Measurements from ENCODE around the gene PFKFB1. TPM values are rescaled to one million over a fixed set of nuclear protein-coding genes. Genes with fewer than 3 reads are reported as not detected.

The PFKFB1 gene
- total and polyA plus RNA-seq, 2 donors (not counting 1 experiment from before 2014, with no cell fraction given): under 0.01 TPM; not detected in 1

GRCh38 chrX:54933150-54933826 is 60.7 kb downstream of the PFKFB1 start:
- no peak overlapping the region for H3K9ac ChIP-seq (ENCODE audit: insufficient read depth, low read length)
- H3K79me2 ChIP-seq (ENCODE audit: control insufficient read depth, insufficient read depth, low read length): no peaks in the 10 kb centered on the region
- no peak for TF ChIP-seq EZH2 (IDR thresholded peaks at IDR 0.05; ENCODE audit: low read length, missing control alignments)
- TF ChIP-seq CTCF (conservative IDR thresholded peaks at IDR 0.05 in 1 of 2, IDR thresholded peaks at IDR 0.05 in 1 of 2; ENCODE audit: low read depth in 1 of 2, low read length in 2 of 2): no peak
- no peak overlapping the region for H2AFZ ChIP-seq (ENCODE audit: low read length)
- no peaks in the 10 kb centered on the region for H3K27me3 ChIP-seq (ENCODE audit: control insufficient read depth, insufficient read depth, low read length)
- DNase-seq (ENCODE audit: low read depth in 2 of 2): no peak
- H3K36me3 ChIP-seq (ENCODE audit: control insufficient read depth, insufficient read depth, low read length): no peaks in the 10 kb centered on the region
- no peak overlapping the region for H3K27ac ChIP-seq (ENCODE audit: insufficient read depth, low read length)
- H3K4me3 ChIP-seq (replicated peaks in 1 of 4; ENCODE audit: control extremely low read depth in 1 of 4, insufficient read depth in 1 of 4, low read depth in 3 of 4, low read length in 4 of 4): no peak overlapping the region
- H3K9me3 ChIP-seq (ENCODE audit: control insufficient read depth, insufficient read depth, low read depth, low read length): no peaks in the 10 kb centered on the region
- H3K4me2 ChIP-seq (ENCODE audit: extremely low read depth, insufficient read depth, low read length): no peak overlapping the region
- H4K20me1 ChIP-seq (ENCODE audit: control insufficient read depth, extremely low read depth, insufficient read depth, low read length): no peaks in the 10 kb centered on the region
- H3K4me1 ChIP-seq (ENCODE audit: control insufficient read depth, extremely low read depth, insufficient read depth, low read length): no peaks in the 10 kb centered on the region

- Histone ChIP-seq H3K27ac (ENCODE audit: insufficient read depth, low read length) (no peak overlapping the region), H3K4me2 (ENCODE audit: extremely low read depth, insufficient read depth, low read length) (no peak overlapping the region), H3K9me3 (ENCODE audit: control insufficient read depth, insufficient read depth, low read depth, low read length) (no peaks in the 10 kb centered on the region), H3K27me3 (ENCODE audit: control insufficient read depth, insufficient read depth, low read length) (no peaks in the 10 kb centered on the region), H3K4me1 (ENCODE audit: control insufficient read depth, extremely low read depth, insufficient read depth, low read length) (no peaks in the 10 kb centered on the region), H4K20me1 (ENCODE audit: control insufficient read depth, extremely low read depth, insufficient read depth, low read length) (no peaks in the 10 kb centered on the region), H2AFZ (ENCODE audit: low read length) (no peak overlapping the region), H3K79me2 (ENCODE audit: control insufficient read depth, insufficient read depth, low read length) (no peaks in the 10 kb centered on the region), H3K9ac (ENCODE audit: insufficient read depth, low read length) (no peak overlapping the region), H3K36me3 (ENCODE audit: control insufficient read depth, insufficient read depth, low read length) (no peaks in the 10 kb centered on the region), H3K4me3 (replicated peaks in 1 of 4; ENCODE audit: control extremely low read depth in 1 of 4, insufficient read depth in 1 of 4, low read depth in 3 of 4, low read length in 4 of 4) (no peak overlapping the region)
- TF ChIP-seq EZH2 (IDR thresholded peaks at IDR 0.05; ENCODE audit: low read length, missing control alignments) (no peak), CTCF (conservative IDR thresholded peaks at IDR 0.05 in 1 of 2, IDR thresholded peaks at IDR 0.05 in 1 of 2; ENCODE audit: low read depth in 1 of 2, low read length in 2 of 2) (no peak)
- DNase-seq (ENCODE audit: low read depth in 2 of 2): no peak
Observed at GRCh38 chrX:54931107-54931506, 62.9 kb downstream of the PFKFB1 start.

GRCh38 chrX:54930291-54931049 is 63.5 kb downstream of the PFKFB1 start:
- Histone ChIP-seq H3K9ac (ENCODE audit: insufficient read depth, low read length) (no peak overlapping the region), H3K4me1 (ENCODE audit: control insufficient read depth, extremely low read depth, insufficient read depth, low read length) (no peaks in the 10 kb centered on the region), H3K4me2 (ENCODE audit: extremely low read depth, insufficient read depth, low read length) (no peak overlapping the region), H3K79me2 (ENCODE audit: control insufficient read depth, insufficient read depth, low read length) (no peaks in the 10 kb centered on the region), H3K9me3 (ENCODE audit: control insufficient read depth, insufficient read depth, low read depth, low read length) (no peaks in the 10 kb centered on the region), H3K4me3 (replicated peaks in 1 of 4; ENCODE audit: control extremely low read depth in 1 of 4, insufficient read depth in 1 of 4, low read depth in 3 of 4, low read length in 4 of 4) (no peak overlapping the region), H2AFZ (ENCODE audit: low read length) (no peak overlapping the region), H4K20me1 (ENCODE audit: control insufficient read depth, extremely low read depth, insufficient read depth, low read length) (no peaks in the 10 kb centered on the region), H3K27me3 (ENCODE audit: control insufficient read depth, insufficient read depth, low read length) (no peaks in the 10 kb centered on the region), H3K27ac (ENCODE audit: insufficient read depth, low read length) (no peak overlapping the region), H3K36me3 (ENCODE audit: control insufficient read depth, insufficient read depth, low read length) (no peaks in the 10 kb centered on the region)
- no peak for DNase-seq (ENCODE audit: low read depth in 2 of 2)
- TF ChIP-seq CTCF (conservative IDR thresholded peaks at IDR 0.05 in 1 of 2, IDR thresholded peaks at IDR 0.05 in 1 of 2; ENCODE audit: low read depth in 1 of 2, low read length in 2 of 2) (no peak), EZH2 (IDR thresholded peaks at IDR 0.05; ENCODE audit: low read length, missing control alignments) (no peak)
